HepG2 (cell line): ENCODE measurements around the gene RGS7. TPM values are rescaled to one million over a fixed set of nuclear protein-coding genes. Genes with fewer than 3 reads are reported as not detected.

Experiments used
- ATAC-seq: fragments of 200-7000 bp; cut with Tn5 transposase; 3 replicates; pipeline ENCODE4 v1.9.1; 2020; ENCODE audit warnings: mild to moderate bottlenecking, moderate library complexity
- BruUV-seq: library from RNA; stranded (reverse); fragments of 400-500 nt; replicated peaks from 2 replicates; lab custom pipeline; 2021; lab: Mats Ljungman, UMichigan
- CTCF ChIA-PET: fragments of 300-600 bp; formaldehyde crosslinking; extraction: SDS; loops from one replicate; lab custom pipeline; 2021; ENCODE audit warnings: low total read pairs, inconsistent platforms, low intra/inter-chr PET ratio; lab: Yijun Ruan, JAX
- POLR2A ChIA-PET: fragments of 350-600 bp; sonication (Branson Sonifier 250); formaldehyde crosslinking; loops from one replicate; lab custom pipeline; 2020; ENCODE audit warnings: antibody characterized with exemption, inconsistent platforms; lab: Yijun Ruan, JAX
- DNase-seq: peaks from one replicate; pipeline ENCODE4 v3.0.0-alpha.2; 2015; ENCODE audit warnings: low spot score
- FAIRE-seq: peaks from 3 replicates; lab custom pipeline; 2011; peaks lifted over from hg19 to GRCh38; lab: Jason Lieb, UNC
- H2AFZ ChIP-seq: one replicate; pipeline ENCODE4 v1.6.1; 2011; ENCODE audit warnings: low read length, inconsistent platforms
- H3K27ac ChIP-seq: fragments of 300-600 bp; 3 replicates; pipeline ENCODE4 v1.8.0; 2011; ENCODE audit warnings: mixed run types, mild to moderate bottlenecking, mixed read lengths, low read length, inconsistent platforms; ENCODE audit not compliant: insufficient read depth; ENCODE audit errors: extremely low read length
- H3K27me3 ChIP-seq, 2 experiments: fragments of 200-600 bp in 1 of 2; 2 replicates in 1 of 2; 3 replicates in 1 of 2; pipeline versions ENCODE4 v1.6.0 to v1.8.0; 2011; ENCODE audit warnings: low read length in 2 of 2, mild to moderate bottlenecking in 2 of 2, moderate library complexity in 2 of 2, inconsistent platforms in 1 of 2; ENCODE audit not compliant: insufficient read depth in 2 of 2, control insufficient read depth in 1 of 2
- H3K36me3 ChIP-seq, 2 experiments: fragments of 200-600 bp in 1 of 2; replicated peaks in 1 of 2; 2 replicates in 1 of 2; 3 replicates in 1 of 2; pipeline versions ENCODE4 v1.5.1 to v1.8.0; 2011; ENCODE audit warnings: low read length in 2 of 2, inconsistent platforms in 1 of 2; ENCODE audit not compliant: insufficient read depth in 2 of 2, control insufficient read depth in 1 of 2
- H3K4me1 ChIP-seq: 2 replicates; pipeline ENCODE4 v1.5.1; 2012; ENCODE audit warnings: low read length, inconsistent platforms; ENCODE audit not compliant: insufficient read depth
- H3K4me2 ChIP-seq: 2 replicates; pipeline ENCODE4 v1.6.0; 2011; ENCODE audit warnings: low read depth, low read length, inconsistent platforms
- H3K4me3 ChIP-seq, 3 experiments: fragments of 200-600 bp in 1 of 3; sonication (generic), shearing (Covaris generic) in 1 of 3; replicated peaks in 1 of 3; 2 replicates each; pipeline ENCODE4 v1.5.1; 2011 to 2016; ENCODE audit warnings: low read length in 3 of 3, inconsistent platforms in 2 of 3, low read depth in 2 of 3, mild to moderate bottlenecking in 2 of 3, control low read depth in 1 of 3, mixed read lengths in 1 of 3; ENCODE audit not compliant: insufficient read depth in 1 of 3
- H3K79me2 ChIP-seq: one replicate; pipeline ENCODE4 v1.6.1; 2011; ENCODE audit warnings: low read length, inconsistent platforms; ENCODE audit not compliant: insufficient read depth
- H3K9ac ChIP-seq: 2 replicates; pipeline ENCODE4 v1.6.0; 2011; ENCODE audit warnings: mild to moderate bottlenecking, low read depth, low read length, inconsistent platforms; ENCODE audit not compliant: insufficient read depth
- H3K9me3 ChIP-seq: 2 replicates; pipeline ENCODE4 v1.5.1; 2012; ENCODE audit warnings: mild to moderate bottlenecking, low read length
- H4K20me1 ChIP-seq: 2 replicates; pipeline ENCODE4 v1.6.0; 2011; ENCODE audit warnings: inconsistent platforms, mild to moderate bottlenecking, low read length, moderate library complexity; ENCODE audit not compliant: insufficient read depth
- ARHGAP35 ChIP-seq: sonication (generic); formaldehyde crosslinking; IDR thresholded peaks from 2 replicates; pipeline ENCODE4 v1.9.0; 2022; ENCODE audit warnings: mild to moderate bottlenecking, inconsistent platforms, moderate library complexity, missing genetic modification reagents, borderline replicate concordance
- SIN3B ChIP-seq: fragments of 150-350 bp; IDR thresholded peaks from 2 replicates; pipeline ENCODE4 v1.6.1; 2014; ENCODE audit warnings: low read length
- SOX13 ChIP-seq, 3 experiments: fragments of 450-650 bp in 1 of 3; sonication (generic) in 1 of 3; formaldehyde crosslinking in 1 of 3; IDR thresholded peaks in 2 of 3; conservative IDR thresholded peaks in 1 of 3; 2 replicates each; pipeline versions ENCODE4 v1.5.0 to v1.6.1; 2016 to 2020; ENCODE audit warnings: antibody characterized with exemption in 1 of 3, mild to moderate bottlenecking in 1 of 3, missing compliant biosample characterization in 1 of 3, missing genetic modification reagents in 1 of 3, moderate library complexity in 1 of 3
- TRIM24 ChIP-seq: sonication (generic); formaldehyde crosslinking; IDR thresholded peaks from 2 replicates; pipeline ENCODE4 v1.8.0; 2022; ENCODE audit warnings: mild to moderate bottlenecking, missing genetic modification reagents
- ZNF136 ChIP-seq: sonication (generic); formaldehyde crosslinking; IDR thresholded peaks from 2 replicates; pipeline ENCODE4 v1.8.1; 2022; ENCODE audit warnings: low read depth, mild to moderate bottlenecking, moderate library complexity, missing genetic modification reagents
- ZNF646 ChIP-seq: sonication (generic); formaldehyde crosslinking; IDR thresholded peaks from 2 replicates; pipeline ENCODE4 v1.9.0; 2021; ENCODE audit warnings: mild to moderate bottlenecking, missing genetic modification reagents
- ZNF772 ChIP-seq: sonication (generic); formaldehyde crosslinking; IDR thresholded peaks from 2 replicates; pipeline ENCODE4 v1.5.0; 2020; ENCODE audit warnings: mild to moderate bottlenecking, missing genetic modification reagents
- ZSCAN21 ChIP-seq: sonication (generic); formaldehyde crosslinking; IDR thresholded peaks from 2 replicates; pipeline ENCODE4 v1.8.0; 2022; ENCODE audit warnings: mild to moderate bottlenecking, missing genetic modification reagents, moderate library complexity, borderline replicate concordance
- in situ Hi-C: cut with HindIII; loops from 2 replicates; pipeline ENCODE4 v1.10.0; 2017; ENCODE audit warnings: low pct_unique_long_range_greater_than_20kb; ENCODE audit not compliant: extremely low pct_ligation_motif_present
- intact Hi-C: fragments of 100-400 bp; cut with micrococcal nuclease; formaldehyde crosslinking; loops from one replicate; pipeline ENCODE4 v1.10.0; 2022; ENCODE audit not compliant: unreplicated experiment
- polyA plus RNA-seq, 8 experiments: library from polyadenylated mRNA; depleted of rRNA in 3 of 8; stranded (reverse) in 7 of 8; unstranded in 1 of 8; fragments of >200 nt; fragmentation: Illumina TruSeq in 4 of 8; extraction: Trizol in 4 of 8; gene quantifications; 2 replicates each; pipeline versions ENCODE4 v1.2.1 to v1.2.3, GENCODE V29; 2011 to 2016; ENCODE audit warnings: low read depth in 4 of 8, missing spikeins in 1 of 8, mixed read lengths in 1 of 8; ENCODE audit not compliant: insufficient read depth in 1 of 8
- total RNA-seq, 5 experiments: library from RNA; depleted of rRNA; stranded (reverse); fragments of >200 nt; fragmentation: Illumina TruSeq; extraction: Trizol; gene quantifications; 2 replicates each; pipeline ENCODE4 v1.2.3, GENCODE V29; 2016; ENCODE audit warnings: low read depth in 1 of 5

RGS7 gene
- total and polyA plus RNA-seq, 2 of the 13 experiments (the other 11 are each of a cell fraction or from before 2014, with no cell fraction given): not detected

GRCh38 chr1:240739139-240739538 lies 617.9 kb downstream of the RGS7 start:
- Histone ChIP-seq H3K79me2 (no peaks in the 10 kb centered on the region), H4K20me1 (no peaks in the 10 kb centered on the region), H3K36me3 (no peaks in the 10 kb centered on the region), H3K9ac (no peak overlapping the region), H2AFZ (no peak overlapping the region), H3K4me3 (no peak overlapping the region), H3K27me3 (no peaks in the 10 kb centered on the region), H3K4me2 (no peak overlapping the region), H3K27ac (no peak overlapping the region), H3K4me1 (no peaks in the 10 kb centered on the region), H3K9me3 (no peaks in the 10 kb centered on the region)
- no TSS peak for BruUV-seq
- ChIA-PET POLR2A (no interaction called here), CTCF (no interaction called here)
- ATAC-seq (no peak), FAIRE-seq (no peak), DNase-seq (no peak)
- TF ChIP-seq ZNF136: no peak
- no peak for TF ChIP-seq ARHGAP35 (CRISPR knock-in tag)
- TF ChIP-seq ZNF772 (CRISPR knock-in tag): no peak
- no peak for TF ChIP-seq SIN3B
- no peak for TF ChIP-seq SOX13 (IDR thresholded peaks at IDR 0.05)
- no peak for TF ChIP-seq SOX13 (CRISPR knock-in tag; conservative IDR thresholded peaks at IDR 0.05 in 1 of 2, IDR thresholded peaks at IDR 0.05 in 1 of 2)
- no peak for TF ChIP-seq ZSCAN21 (CRISPR knock-in tag)
- TF ChIP-seq TRIM24 (CRISPR knock-in tag): no peak
- TF ChIP-seq ZNF646 (CRISPR knock-in tag): no peak
- in situ Hi-C loops: loop anchor here (10.0 kb wide), 1 partner anchor 746 kb away; no protein-coding TSS in a partner anchor
- intact Hi-C loops: no loop called here
